Neural cell (in vitro differentiated cells): ENCODE measurements around the gene CNST. TPM values are rescaled to one million over a fixed set of nuclear protein-coding genes. Genes with fewer than 3 reads are reported as not detected.

Experiments used
- H2AFZ ChIP-seq: fragments of 200-600, 300-800 bp; sonication (generic), shearing (Covaris generic); 2 replicates; pipeline ENCODE4 v1.6.0; 2014; ENCODE audit warnings: low read depth, mild to moderate bottlenecking, antibody characterized with exemption, low read length, moderate library complexity
- H3F3A ChIP-seq: fragments of 200-600 bp; shearing (Covaris generic); 2 replicates; pipeline ENCODE4 v1.6.1; 2016; ENCODE audit warnings: mild to moderate bottlenecking, moderate library complexity, mixed read lengths, antibody characterized with exemption, low read length; ENCODE audit not compliant: insufficient read depth, poor library complexity, severe bottlenecking
- H3K27ac ChIP-seq: fragments of 200-600, 300-800 bp; sonication (generic), shearing (Covaris generic); 2 replicates; pipeline ENCODE4 v1.5.1; 2014; ENCODE audit warnings: mild to moderate bottlenecking, low read length, moderate library complexity
- H3K27me3 ChIP-seq: fragments of 300-800, 200-600 bp; sonication (generic), shearing (Covaris generic); 2 replicates; pipeline ENCODE4 v1.6.0; 2014; ENCODE audit warnings: mild to moderate bottlenecking, low read depth, low read length, moderate library complexity; ENCODE audit not compliant: insufficient read depth
- H3K36me3 ChIP-seq: fragments of 300-800, 200-600 bp; sonication (generic), shearing (Covaris generic); 2 replicates; pipeline ENCODE4 v1.5.1; 2014; ENCODE audit warnings: mild to moderate bottlenecking, antibody characterized with exemption, low read length, moderate library complexity; ENCODE audit not compliant: insufficient read depth
- H3K4me2 ChIP-seq: fragments of 300-800, 200-600 bp; sonication (generic), shearing (Covaris generic); 2 replicates; pipeline ENCODE4 v1.6.0; 2014; ENCODE audit warnings: mild to moderate bottlenecking, low read length
- H3K4me3 ChIP-seq: fragments of 300-800, 200-600 bp; sonication (generic), shearing (Covaris generic); 2 replicates; pipeline ENCODE4 v1.5.1; 2014; ENCODE audit warnings: mild to moderate bottlenecking, low read length, moderate library complexity
- H3K79me2 ChIP-seq: fragments of 200-600 bp; shearing (Covaris generic); replicated peaks from 2 replicates; pipeline ENCODE4 v1.6.0; 2014; ENCODE audit warnings: mild to moderate bottlenecking, low read length, moderate library complexity; ENCODE audit not compliant: insufficient read depth
- H3K9ac ChIP-seq: fragments of 300-800, 200-600 bp; sonication (generic), shearing (Covaris generic); 2 replicates; pipeline ENCODE4 v1.6.1; 2016; ENCODE audit warnings: mild to moderate bottlenecking, low read length, mixed read lengths
- H3K9me2 ChIP-seq: fragments of 200-600 bp; shearing (Covaris generic); 2 replicates; pipeline ENCODE4 v1.6.1; 2016; ENCODE audit warnings: mild to moderate bottlenecking, low read length, mixed read lengths; ENCODE audit not compliant: insufficient read depth
- H3K9me3 ChIP-seq: fragments of 200-600, 300-800 bp; sonication (generic), shearing (Covaris generic); 2 replicates; pipeline ENCODE4 v1.6.1; 2016; ENCODE audit warnings: mild to moderate bottlenecking, mixed run types, low read length, moderate library complexity, mixed read lengths
- H4K20me1 ChIP-seq: fragments of 200-600 bp; shearing (Covaris generic); 2 replicates; pipeline ENCODE4 v1.6.1; 2016; ENCODE audit warnings: mild to moderate bottlenecking, mixed run types; ENCODE audit not compliant: insufficient read depth
- EP300 ChIP-seq: fragments of 450-650 bp; conservative IDR thresholded peaks from 2 replicates; pipeline ENCODE4 v1.6.1; 2014; ENCODE audit warnings: antibody characterized with exemption, mild to moderate bottlenecking, moderate library complexity; ENCODE audit not compliant: poor library complexity, severe bottlenecking
- EZH2 ChIP-seq: fragments of 200-600, 300-800 bp; shearing (Covaris generic), sonication (generic); IDR thresholded peaks from 2 replicates; pipeline ENCODE4 v1.6.1; 2014; ENCODE audit warnings: antibody characterized with exemption, low read length, borderline replicate concordance, mild to moderate bottlenecking; ENCODE audit not compliant: insufficient read depth, poor library complexity, severe bottlenecking
- MXI1 ChIP-seq: fragments of 450-650 bp; conservative IDR thresholded peaks from 2 replicates; pipeline ENCODE4 v1.6.1; 2014; ENCODE audit warnings: antibody characterized with exemption, mild to moderate bottlenecking; ENCODE audit not compliant: poor library complexity, severe bottlenecking
- POLR2AphosphoS5 ChIP-seq: IDR thresholded peaks from 2 replicates; pipeline ENCODE4 v1.6.1; 2012
- RAD21 ChIP-seq: fragments of 450-650 bp; conservative IDR thresholded peaks from 2 replicates; pipeline ENCODE4 v1.6.1; 2014; ENCODE audit warnings: antibody characterized with exemption, mild to moderate bottlenecking, moderate library complexity
- SMC3 ChIP-seq: fragments of 450-650 bp; conservative IDR thresholded peaks from 2 replicates; pipeline ENCODE4 v1.6.1; 2014; ENCODE audit warnings: antibody characterized with exemption, mild to moderate bottlenecking, moderate library complexity; ENCODE audit not compliant: poor library complexity
- TAF1 ChIP-seq: IDR thresholded peaks from 2 replicates; pipeline ENCODE4 v1.6.1; 2012; ENCODE audit warnings: low read depth
- polyA plus RNA-seq: library from polyadenylated mRNA; depleted of rRNA; stranded (reverse); fragments of >200 nt; gene quantifications from 2 replicates; pipeline ENCODE4 v1.2.3, GENCODE V29; 2014
- TF ChIP-seq, protein P1 (sequence below): fragments of 450-650 bp; IDR thresholded peaks from 2 replicates; pipeline ENCODE4 v1.5.1; 2014; ENCODE audit warnings: antibody characterized with exemption, mild to moderate bottlenecking, moderate library complexity; ENCODE audit not compliant: poor library complexity, severe bottlenecking
- TF ChIP-seq, protein P2 (sequence below): IDR thresholded peaks from 2 replicates; pipeline ENCODE4 v1.6.1; 2012; ENCODE audit warnings: borderline replicate concordance

Gene CNST
- polyA plus RNA-seq, 1 donor from 2014 or later: 26.3 TPM

DNA sequence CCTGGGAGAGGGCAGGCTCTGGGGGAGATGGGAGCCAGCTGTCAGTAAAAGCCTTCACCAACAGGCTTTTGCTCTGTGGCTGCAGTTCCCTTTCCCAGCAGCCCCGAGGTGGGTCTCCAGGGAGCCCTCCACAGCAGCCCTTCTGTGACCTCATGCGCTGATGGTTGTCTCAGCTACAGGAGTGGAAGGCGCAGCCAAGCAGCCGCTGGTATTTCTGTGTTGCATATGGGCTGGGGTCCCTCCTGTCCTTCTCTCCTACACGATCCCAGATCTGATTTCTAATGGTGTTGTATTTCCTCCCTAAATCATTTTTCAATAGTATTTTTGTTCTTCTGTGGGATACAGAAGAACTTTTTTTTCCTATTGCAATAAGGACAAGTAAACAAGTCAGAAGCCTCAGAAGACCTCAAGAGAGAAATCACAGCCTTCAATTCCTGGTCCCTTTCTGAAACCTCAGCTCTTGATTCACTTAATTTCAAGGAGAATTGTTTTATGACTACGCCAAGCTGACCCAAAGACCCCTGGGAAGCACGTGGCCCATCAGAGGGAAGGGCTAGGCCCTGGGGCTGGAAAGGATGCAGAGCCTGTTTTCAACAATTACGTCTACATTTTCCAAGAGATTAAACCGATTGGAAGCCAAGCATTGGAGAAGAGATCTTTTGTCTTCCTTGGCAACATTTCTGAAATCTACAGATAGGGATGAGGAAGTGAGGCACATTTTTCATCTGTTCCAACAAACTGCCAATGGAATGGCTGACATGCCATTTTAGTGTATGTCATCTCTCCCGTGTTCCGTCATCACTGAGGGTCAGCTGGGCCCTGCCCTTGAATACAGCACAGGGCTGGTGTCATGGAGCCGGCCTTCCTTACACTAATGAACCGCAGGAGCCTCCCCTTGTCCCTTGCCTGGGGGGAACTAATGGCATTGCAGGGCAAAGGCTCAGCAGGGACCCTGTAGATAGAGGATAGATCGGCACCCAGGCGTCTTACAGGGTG is 115.9 kb downstream of the CNST start:
- H3K4me2 ChIP-seq: no peak overlapping the region
- H3K36me3 ChIP-seq: no peaks in the 10 kb centered on the region
- no peaks in the 10 kb centered on the region for H3F3A ChIP-seq
- H3K79me2 ChIP-seq: no peaks in the 10 kb centered on the region
- H3K9me2 ChIP-seq: no peaks in the 10 kb centered on the region
- no peak overlapping the region for H3K27ac ChIP-seq
- H2AFZ ChIP-seq: no peak overlapping the region
- no peak overlapping the region for H3K9ac ChIP-seq
- no peaks in the 10 kb centered on the region for H3K27me3 ChIP-seq
- H4K20me1 ChIP-seq: no peaks in the 10 kb centered on the region
- TF ChIP-seq TAF1: no peak
- TF ChIP-seq SMC3: no peak
- TF ChIP-seq POLR2AphosphoS5: no peak
- TF ChIP-seq MXI1: no peak
- no peak for TF ChIP-seq EZH2
- no peak for TF ChIP-seq EP300
- TF ChIP-seq RAD21: no peak
- TF ChIP-seq, protein P1, sequence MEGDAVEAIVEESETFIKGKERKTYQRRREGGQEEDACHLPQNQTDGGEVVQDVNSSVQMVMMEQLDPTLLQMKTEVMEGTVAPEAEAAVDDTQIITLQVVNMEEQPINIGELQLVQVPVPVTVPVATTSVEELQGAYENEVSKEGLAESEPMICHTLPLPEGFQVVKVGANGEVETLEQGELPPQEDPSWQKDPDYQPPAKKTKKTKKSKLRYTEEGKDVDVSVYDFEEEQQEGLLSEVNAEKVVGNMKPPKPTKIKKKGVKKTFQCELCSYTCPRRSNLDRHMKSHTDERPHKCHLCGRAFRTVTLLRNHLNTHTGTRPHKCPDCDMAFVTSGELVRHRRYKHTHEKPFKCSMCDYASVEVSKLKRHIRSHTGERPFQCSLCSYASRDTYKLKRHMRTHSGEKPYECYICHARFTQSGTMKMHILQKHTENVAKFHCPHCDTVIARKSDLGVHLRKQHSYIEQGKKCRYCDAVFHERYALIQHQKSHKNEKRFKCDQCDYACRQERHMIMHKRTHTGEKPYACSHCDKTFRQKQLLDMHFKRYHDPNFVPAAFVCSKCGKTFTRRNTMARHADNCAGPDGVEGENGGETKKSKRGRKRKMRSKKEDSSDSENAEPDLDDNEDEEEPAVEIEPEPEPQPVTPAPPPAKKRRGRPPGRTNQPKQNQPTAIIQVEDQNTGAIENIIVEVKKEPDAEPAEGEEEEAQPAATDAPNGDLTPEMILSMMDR: no peak
- TF ChIP-seq, protein P2, sequence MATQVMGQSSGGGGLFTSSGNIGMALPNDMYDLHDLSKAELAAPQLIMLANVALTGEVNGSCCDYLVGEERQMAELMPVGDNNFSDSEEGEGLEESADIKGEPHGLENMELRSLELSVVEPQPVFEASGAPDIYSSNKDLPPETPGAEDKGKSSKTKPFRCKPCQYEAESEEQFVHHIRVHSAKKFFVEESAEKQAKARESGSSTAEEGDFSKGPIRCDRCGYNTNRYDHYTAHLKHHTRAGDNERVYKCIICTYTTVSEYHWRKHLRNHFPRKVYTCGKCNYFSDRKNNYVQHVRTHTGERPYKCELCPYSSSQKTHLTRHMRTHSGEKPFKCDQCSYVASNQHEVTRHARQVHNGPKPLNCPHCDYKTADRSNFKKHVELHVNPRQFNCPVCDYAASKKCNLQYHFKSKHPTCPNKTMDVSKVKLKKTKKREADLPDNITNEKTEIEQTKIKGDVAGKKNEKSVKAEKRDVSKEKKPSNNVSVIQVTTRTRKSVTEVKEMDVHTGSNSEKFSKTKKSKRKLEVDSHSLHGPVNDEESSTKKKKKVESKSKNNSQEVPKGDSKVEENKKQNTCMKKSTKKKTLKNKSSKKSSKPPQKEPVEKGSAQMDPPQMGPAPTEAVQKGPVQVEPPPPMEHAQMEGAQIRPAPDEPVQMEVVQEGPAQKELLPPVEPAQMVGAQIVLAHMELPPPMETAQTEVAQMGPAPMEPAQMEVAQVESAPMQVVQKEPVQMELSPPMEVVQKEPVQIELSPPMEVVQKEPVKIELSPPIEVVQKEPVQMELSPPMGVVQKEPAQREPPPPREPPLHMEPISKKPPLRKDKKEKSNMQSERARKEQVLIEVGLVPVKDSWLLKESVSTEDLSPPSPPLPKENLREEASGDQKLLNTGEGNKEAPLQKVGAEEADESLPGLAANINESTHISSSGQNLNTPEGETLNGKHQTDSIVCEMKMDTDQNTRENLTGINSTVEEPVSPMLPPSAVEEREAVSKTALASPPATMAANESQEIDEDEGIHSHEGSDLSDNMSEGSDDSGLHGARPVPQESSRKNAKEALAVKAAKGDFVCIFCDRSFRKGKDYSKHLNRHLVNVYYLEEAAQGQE: no peak
- H3K9me3 ChIP-seq: no peaks in the 10 kb centered on the region
- no peak overlapping the region for H3K4me3 ChIP-seq

DNA sequence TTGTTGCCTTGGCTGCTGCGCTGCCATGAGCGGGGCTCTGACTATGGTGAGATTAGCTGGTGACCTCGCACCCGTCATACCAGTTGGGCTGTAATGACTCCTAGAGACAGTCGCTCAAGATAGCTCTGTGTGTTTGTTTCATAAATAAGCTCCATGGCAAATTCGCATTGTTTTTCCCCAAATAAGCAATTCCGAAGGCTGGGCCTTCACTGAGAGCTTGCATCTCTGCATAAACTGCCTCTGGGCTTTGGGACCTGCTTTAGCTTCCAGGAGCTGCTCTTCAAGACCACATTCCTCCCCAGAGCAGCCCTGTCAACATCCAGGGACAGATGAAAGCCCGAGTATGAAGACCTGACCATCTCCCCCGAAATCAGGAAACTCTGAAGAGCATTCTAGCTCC is 117.3 kb downstream of the CNST start:
- Histone ChIP-seq H3K9me3 (no peaks in the 10 kb centered on the region), H3K79me2 (no peaks in the 10 kb centered on the region), H3K27ac (no peak overlapping the region), H3K27me3 (no peaks in the 10 kb centered on the region), H3K9me2 (no peaks in the 10 kb centered on the region), H2AFZ (no peak overlapping the region), H3F3A (no peaks in the 10 kb centered on the region), H3K36me3 (no peaks in the 10 kb centered on the region), H3K9ac (no peak overlapping the region), H4K20me1 (no peaks in the 10 kb centered on the region), H3K4me3 (no peak overlapping the region), H3K4me2 (no peak overlapping the region)
- no peak for TF ChIP-seq POLR2AphosphoS5
- no peak for TF ChIP-seq EZH2
- TF ChIP-seq, protein P2: no peak
- TF ChIP-seq, protein P1: no peak
- TF ChIP-seq RAD21: no peak
- TF ChIP-seq SMC3: no peak
- TF ChIP-seq EP300: no peak
- no peak for TF ChIP-seq MXI1
- TF ChIP-seq TAF1: no peak
